Activated naive CD4-positive, alpha-beta T cell treated with anti-CD3 and anti-CD28 coated beads, Interleukin-2, amount 50 U/mL, for 72 hours (primary cell): Measurements from ENCODE around the gene CASK. TPM values are rescaled to one million over a fixed set of nuclear protein-coding genes. Genes with fewer than 3 reads are reported as not detected.
"Not testable (repeated sequence)": the region's sequence is repeated elsewhere in the genome, so short reads cannot be mapped to it uniquely, and the experiment has no call there.

Source experiments
- ATAC-seq, 2 donors: fragments of 150-1000 bp; cut with Tn5 transposase; 2 replicates each; pipeline ENCODE4 v1.10.0; 2021; ENCODE audit warnings: mild to moderate bottlenecking in 2 of 2, moderate library complexity in 2 of 2
- DNase-seq, 2 donors: peaks; one replicate each; pipeline ENCODE4 v3.0.0; 2021 to 2022; ENCODE audit warnings: low spot score in 2 of 2
- H3K27ac Mint-ChIP-seq, 2 donors: one replicate each; pipeline ENCODE4 v1.8.0; 2022; ENCODE audit warnings: mild to moderate bottlenecking in 2 of 2, mixed read lengths in 2 of 2
- H3K36me3 Mint-ChIP-seq, 2 donors: one replicate each; pipeline ENCODE4 v1.8.0; 2022; ENCODE audit warnings: mixed read lengths in 2 of 2
- H3K9me3 Mint-ChIP-seq, 2 donors: one replicate each; pipeline ENCODE4 v1.8.0; 2022; ENCODE audit warnings: mixed read lengths in 2 of 2
- total RNA-seq, 2 donors: library from RNA; stranded (reverse); gene quantifications; one replicate each; pipeline ENCODE4 v1.2.3, GENCODE V29; 2022

The CASK gene
- total RNA-seq, 2 donors from 2014 or later = 18.1 to 18.4 TPM

- H3K27ac Mint-ChIP-seq = no peak overlapping the region
- DNase-seq (no peak), ATAC-seq (no peak)
- no peaks in the 10 kb centered on the region for H3K9me3 Mint-ChIP-seq
- no peaks in the 10 kb centered on the region for H3K36me3 Mint-ChIP-seq
Measured at GRCh38 chrX:41607264-41607832, 316.0 kb downstream of the CASK start.

- ATAC-seq, H3K9me3 Mint-ChIP-seq, H3K36me3 Mint-ChIP-seq, DNase-seq, H3K27ac Mint-ChIP-seq: not testable (repeated sequence)
Measured at GRCh38 chrX:41606057-41606456, 317.3 kb downstream of the CASK start.

- ATAC-seq (no peak), DNase-seq (no peak)
- Mint-ChIP-seq H3K9me3 (no peaks in the 10 kb centered on the region), H3K36me3 (no peaks in the 10 kb centered on the region), H3K27ac (no peak overlapping the region)
Measured at GRCh38 chrX:41604766-41605543, 318.4 kb downstream of the CASK start.

- H3K36me3 Mint-ChIP-seq = no peaks in the 10 kb centered on the region
- ATAC-seq = no peak
- no peak overlapping the region for H3K27ac Mint-ChIP-seq
Measured at GRCh38 chrX:41604177-41604576, 319.2 kb downstream of the CASK start.

GRCh38 chrX:41603596-41603995, 319.8 kb downstream of the CASK start:
- H3K27ac Mint-ChIP-seq = no peak overlapping the region
- no peaks in the 10 kb centered on the region for H3K36me3 Mint-ChIP-seq
- ATAC-seq = no peak

More at GRCh38 chrX:41604177-41604576, 319.2 kb downstream of the CASK start:
- no peak for DNase-seq
- H3K9me3 Mint-ChIP-seq = no peaks in the 10 kb centered on the region

GRCh38 chrX:41602816-41603345, 320.5 kb downstream of the CASK start:
- no peak for ATAC-seq
- H3K9me3 Mint-ChIP-seq = no peaks in the 10 kb centered on the region

More at GRCh38 chrX:41603596-41603995, 319.8 kb downstream of the CASK start:
- H3K9me3 Mint-ChIP-seq = no peaks in the 10 kb centered on the region
- DNase-seq = no peak

GRCh38 chrX:41600291-41600690, 323.1 kb downstream of the CASK start:
- ATAC-seq (no peak), DNase-seq (no peak)
- H3K9me3 Mint-ChIP-seq = no peaks in the 10 kb centered on the region
- no peaks in the 10 kb centered on the region for H3K36me3 Mint-ChIP-seq
- H3K27ac Mint-ChIP-seq = no peak overlapping the region

More at GRCh38 chrX:41602816-41603345, 320.5 kb downstream of the CASK start:
- no peak overlapping the region for H3K27ac Mint-ChIP-seq
- no peaks in the 10 kb centered on the region for H3K36me3 Mint-ChIP-seq
- no peak for DNase-seq

- no peak for DNase-seq
- H3K27ac Mint-ChIP-seq = no peak overlapping the region
- H3K9me3 Mint-ChIP-seq = no peaks in the 10 kb centered on the region
- no peak for ATAC-seq
- H3K36me3 Mint-ChIP-seq = no peaks in the 10 kb centered on the region
Measured at GRCh38 chrX:41599507-41599906, 323.8 kb downstream of the CASK start.

- Mint-ChIP-seq H3K36me3 (no peaks in the 10 kb centered on the region), H3K9me3 (no peaks in the 10 kb centered on the region), H3K27ac (no peak overlapping the region)
- ATAC-seq = peak in 1 of 2 donors; percentile 87
- DNase-seq = no peak
Measured at GRCh38 chrX:41596596-41596995, 326.8 kb downstream of the CASK start.

- H3K9me3 Mint-ChIP-seq = no peaks in the 10 kb centered on the region
- ATAC-seq (no peak), DNase-seq (no peak)
- no peaks in the 10 kb centered on the region for H3K36me3 Mint-ChIP-seq
- H3K27ac Mint-ChIP-seq = no peak overlapping the region
Measured at GRCh38 chrX:41594634-41595033, 328.7 kb downstream of the CASK start.

GRCh38 chrX:41591906-41592305, 331.4 kb downstream of the CASK start:
- no peaks in the 10 kb centered on the region for H3K36me3 Mint-ChIP-seq
- ATAC-seq = no peak
- H3K27ac Mint-ChIP-seq = no peak overlapping the region
- no peaks in the 10 kb centered on the region for H3K9me3 Mint-ChIP-seq
- no peak for DNase-seq

- Mint-ChIP-seq H3K36me3 (no peaks in the 10 kb centered on the region), H3K27ac (no peak overlapping the region), H3K9me3 (no peaks in the 10 kb centered on the region)
- ATAC-seq (no peak), DNase-seq (no peak)
Measured at GRCh38 chrX:41590641-41591040, 332.7 kb downstream of the CASK start.

GRCh38 chrX:41589634-41590270, 333.6 kb downstream of the CASK start:
- Mint-ChIP-seq H3K36me3 (peaks cover 0 to 4% of the 10 kb centered on the region in 2 donors), H3K9me3 (no peaks in the 10 kb centered on the region), H3K27ac (no peak overlapping the region)
- ATAC-seq (no peak), DNase-seq (no peak)

GRCh38 chrX:41588271-41588670, 335.1 kb downstream of the CASK start:
- Mint-ChIP-seq H3K9me3 (no peaks in the 10 kb centered on the region), H3K27ac (no peak overlapping the region), H3K36me3 (peaks cover 0 to 6% of the 10 kb centered on the region in 2 donors)
- ATAC-seq = no peak
- DNase-seq = no peak

GRCh38 chrX:41580423-41581064, 342.8 kb downstream of the CASK start:
- ATAC-seq (peak in 1 of 2 donors; percentile 41), DNase-seq (no peak)
- no peak overlapping the region for H3K27ac Mint-ChIP-seq
- no peaks in the 10 kb centered on the region for H3K9me3 Mint-ChIP-seq
- H3K36me3 Mint-ChIP-seq = peaks cover 9 to 18% of the 10 kb centered on the region in 2 donors

- ATAC-seq = no peak
- Mint-ChIP-seq H3K36me3 (peaks cover 5% of the 10 kb centered on the region in 2 donors), H3K27ac (no peak overlapping the region), H3K9me3 (no peaks in the 10 kb centered on the region)
- no peak for DNase-seq
Measured at GRCh38 chrX:41563876-41564275, 359.5 kb downstream of the CASK start.

GRCh38 chrX:41561045-41561444, 362.3 kb downstream of the CASK start:
- peak in 1 of 2 donors; percentile 5 for DNase-seq
- peak; percentile 86 to 97 for ATAC-seq
- Mint-ChIP-seq H3K27ac (peak overlapping the region in 1 of 2 donors; percentile 68), H3K36me3 (peaks cover 5% of the 10 kb centered on the region in 2 donors), H3K9me3 (no peaks in the 10 kb centered on the region)
